NK-92 treated with Interleukin-12 subunit alpha and Interleukin-12 subunit beta, amount 100 ng/mL, for 24 hours (cell line): ENCODE measurements around the gene EI24.
"Not testable (repeated sequence)": the region's sequence is repeated elsewhere in the genome, so short reads cannot be mapped to it uniquely, and the experiment has no call there.

Experiments
- DNase-seq: peaks from one replicate; lab custom pipeline; 2025; lab: John Stamatoyannopoulos, UW

The EI24 gene

GRCh38 chr11:125568970-125569914 lies at the start of gene EI24:
Gene EI24, plus strand, starts transcription at chr11:125569477. Its CDS starts 3,051 bp downstream, at chr11:125572528.
- DNase-seq, result peak; percentile 86

GRCh38 chr11:125519860-125520834 lies 49.1 kb upstream of the EI24 start:
- DNase-seq, result peak; percentile 58

GRCh38 chr11:125525303-125525702 lies 44.0 kb upstream of the EI24 start:
- DNase-seq, result no peak

GRCh38 chr11:125532668-125533067 lies 36.6 kb upstream of the EI24 start:
- DNase-seq, result no peak

GRCh38 chr11:125535585-125535984 lies 33.7 kb upstream of the EI24 start:
- DNase-seq, result no peak

- DNase-seq, result not testable (repeated sequence)
These were observed 32.4 kb upstream of the EI24 start for GRCh38 chr11:125536834-125537233.

- DNase-seq, result no peak
These were observed 26.6 kb upstream of the EI24 start for GRCh38 chr11:125542709-125543108.

- DNase-seq, result no peak
These were observed 18.5 kb upstream of the EI24 start for GRCh38 chr11:125550780-125551179.

GRCh38 chr11:125551835-125552342 lies 17.4 kb upstream of the EI24 start:
- DNase-seq, result no peak

GRCh38 chr11:125552927-125553326 lies 16.4 kb upstream of the EI24 start:
- no peak for DNase-seq

- DNase-seq, result no peak
These were observed 15.9 kb upstream of the EI24 start for GRCh38 chr11:125553357-125553756.

GRCh38 chr11:125554038-125554437 lies 15.2 kb upstream of the EI24 start:
- no peak for DNase-seq

- no peak for DNase-seq
These were observed 9.4 kb upstream of the EI24 start for GRCh38 chr11:125559888-125560287.

- no peak for DNase-seq
These were observed 7.4 kb upstream of the EI24 start for GRCh38 chr11:125561924-125562323.

- no peak for DNase-seq
These were observed 6.8 kb upstream of the EI24 start for GRCh38 chr11:125562430-125562829.

- DNase-seq, result no peak
These were observed 4.9 kb upstream of the EI24 start for GRCh38 chr11:125564357-125564756.

- no peak for DNase-seq
These were observed 3.0 kb upstream of the EI24 start for GRCh38 chr11:125566235-125566634.

- DNase-seq, result no peak
These were observed 791 bp downstream of the EI24 start for GRCh38 chr11:125569915-125570621.

- DNase-seq, result no peak
These were observed 1.7 kb downstream of the EI24 start for GRCh38 chr11:125570952-125571351.

GRCh38 chr11:125572916-125573315 lies 3.6 kb downstream of the EI24 start:
- DNase-seq, result no peak

- not testable (repeated sequence) for DNase-seq
These were observed 7.9 kb downstream of the EI24 start for GRCh38 chr11:125577181-125577580.

GRCh38 chr11:125578783-125579182 lies 9.5 kb downstream of the EI24 start:
- DNase-seq, result no peak
